Dermis blood vessel endothelial cell (primary cell): ENCODE results near the gene CXCR4. TPM values are rescaled to one million over a fixed set of nuclear protein-coding genes. Genes with fewer than 3 reads are reported as not detected.

Experiments used
- DNase-seq: peaks from one replicate; pipeline ENCODE4 v3.0.0; 2010
- total RNA-seq: library from RNA; depleted of rRNA; stranded (reverse); fragments of >200 nt; gene quantifications from 2 replicates; pipeline ENCODE4 v1.2.3, GENCODE V29; 2014

CXCR4 gene
- total RNA-seq: 57.4 and 188 TPM in 2 replicates

- DNase-seq: peak; percentile 70
These were observed at the start of gene CXCR4 for GRCh38 chr2:136117909-136118818. CXCR4 (minus strand) TSS chr2:136118149; CDS start chr2:136118060, 89 bp downstream.

GRCh38 chr2:136164280-136164776 lies 46.4 kb upstream of the CXCR4 start:
- no peak for DNase-seq

GRCh38 chr2:136162438-136162837 lies 44.5 kb upstream of the CXCR4 start:
- no peak for DNase-seq

- no peak for DNase-seq
These were observed 38.5 kb upstream of the CXCR4 start for GRCh38 chr2:136156411-136156810.

- DNase-seq: no peak
These were observed 36.4 kb upstream of the CXCR4 start for GRCh38 chr2:136154384-136154783.

GRCh38 chr2:136151021-136151971 lies 33.3 kb upstream of the CXCR4 start:
- DNase-seq: no peak

- no peak for DNase-seq
These were observed 31.1 kb upstream of the CXCR4 start for GRCh38 chr2:136149011-136149410.

- no peak for DNase-seq
These were observed 28.6 kb upstream of the CXCR4 start for GRCh38 chr2:136146564-136146963.

GRCh38 chr2:136143603-136144451 lies 25.9 kb upstream of the CXCR4 start:
- no peak for DNase-seq

GRCh38 chr2:136141510-136142149 lies 23.7 kb upstream of the CXCR4 start:
- DNase-seq: no peak

- DNase-seq: no peak
These were observed 21.7 kb upstream of the CXCR4 start for GRCh38 chr2:136139631-136140030.

GRCh38 chr2:136137982-136138381 lies 20.0 kb upstream of the CXCR4 start:
- DNase-seq: no peak

- DNase-seq: no peak
These were observed 19.0 kb upstream of the CXCR4 start for GRCh38 chr2:136136931-136137330.

GRCh38 chr2:136135921-136136906 lies 18.3 kb upstream of the CXCR4 start:
- no peak for DNase-seq

- DNase-seq: no peak
These were observed 17.5 kb upstream of the CXCR4 start for GRCh38 chr2:136135462-136135861.

- DNase-seq: no peak
These were observed 16.2 kb upstream of the CXCR4 start for GRCh38 chr2:136134126-136134525.

- no peak for DNase-seq
These were observed 15.6 kb upstream of the CXCR4 start for GRCh38 chr2:136133586-136133985.

GRCh38 chr2:136133176-136133575 lies 15.2 kb upstream of the CXCR4 start:
- DNase-seq: no peak

GRCh38 chr2:136132825-136133155 lies 14.8 kb upstream of the CXCR4 start:
- DNase-seq: no peak
